Gastroesophageal sphincter (tissue), 4 donors: ENCODE results near the gene IL17RC. TPM values are rescaled to one million over a fixed set of nuclear protein-coding genes. Genes with fewer than 3 reads are reported as not detected.
A peak's percentile ranks its signal among the peaks of the same experiment; 100 is the strongest.
"Not testable (repeated sequence)": the region's sequence is repeated elsewhere in the genome, so short reads cannot be mapped to it uniquely, and the experiment has no call there.

Experiments
- ATAC-seq: fragments of 150-250 bp; one replicate; pipeline ENCODE4 v1.9.1; 2016; ENCODE audit warnings: mild to moderate bottlenecking, moderate library complexity
- H3K27ac ChIP-seq, 4 donors: fragments of 200-600 bp; sonication (generic) in 3 of 4; 1 replicate in 3 of 4; 2 replicates in 1 of 4; pipeline ENCODE4 v1.5.1; 2016 to 2019
- H3K27me3 ChIP-seq: fragments of 200-600 bp; sonication (generic); one replicate; pipeline ENCODE4 v1.5.1; 2019
- H3K36me3 ChIP-seq, 2 donors: fragments of 200-600 bp; sonication (generic); one replicate each; pipeline ENCODE4 v1.5.1; 2019; ENCODE audit warnings: control low read depth in 1 of 2
- H3K4me1 ChIP-seq, 3 donors: fragments of 200-600 bp; sonication (generic); 1 replicate in 2 of 3; 2 replicates in 1 of 3; pipeline ENCODE4 v1.5.1; 2016 to 2019; ENCODE audit warnings: control low read depth in 2 of 3
- H3K4me3 ChIP-seq, 2 donors: fragments of 200-600 bp; sonication (generic); one replicate each; pipeline ENCODE4 v1.5.1; 2019; ENCODE audit warnings: mild to moderate bottlenecking in 1 of 2, moderate library complexity in 1 of 2
- H3K9me3 ChIP-seq, 3 donors: fragments of 200-600 bp; sonication (generic); one replicate each; pipeline ENCODE4 v1.5.1; 2017 to 2019; ENCODE audit warnings: control low read depth in 2 of 3
- CTCF ChIP-seq, 4 experiments: fragments of 200-600 bp in 2 of 4; fragments of 450-650 bp in 2 of 4; sonication (generic) in 1 of 4; IDR thresholded peaks; one replicate each; pipeline ENCODE4 v1.5.1; 2017 to 2019; ENCODE audit warnings: antibody characterized with exemption in 4 of 4, mild to moderate bottlenecking in 2 of 4, moderate library complexity in 2 of 4
- EP300 ChIP-seq: sonication (generic); formaldehyde crosslinking; IDR thresholded peaks from one replicate; pipeline ENCODE4 v1.6.1; 2017; ENCODE audit warnings: antibody characterized with exemption, mild to moderate bottlenecking
- POLR2A ChIP-seq, 2 donors: fragments of 450-650 bp; IDR thresholded peaks; one replicate each; pipeline ENCODE4 v1.6.1; 2017; ENCODE audit warnings: antibody characterized with exemption in 2 of 2, mild to moderate bottlenecking in 2 of 2, moderate library complexity in 1 of 2
- POLR2AphosphoS5 ChIP-seq: sonication (generic); formaldehyde crosslinking; IDR thresholded peaks from one replicate; pipeline ENCODE4 v1.6.1; 2017; ENCODE audit warnings: antibody characterized with exemption
- WGBS, 2 donors: methylation state at CpG; one replicate each; pipeline ENCODE4 v1.1.5; 2018; ENCODE audit warnings: low coverage in 1 of 2; 5-methylcytosine and 5-hydroxymethylcytosine counted together
- total RNA-seq, 4 donors: library from RNA; depleted of rRNA; stranded (reverse); fragments of >200 nt; gene quantifications; one replicate each; pipeline ENCODE4 v1.1.0, GENCODE V29; 2016

The IL17RC gene
- total RNA-seq, 4 donors from 2014 or later = 31.0 to 64.0 (median 52.8) TPM

GRCh38 chr3:9899289-9899791, 17.6 kb upstream of the IL17RC start:
- H3K4me3 ChIP-seq = no peak overlapping the region
- 59 to 69% methylated on average over 3 of the region's 3 CpGs for WGBS, 2 donors
- no peaks in the 10 kb centered on the region for H3K9me3 ChIP-seq
- ATAC-seq = no peak
- no peaks in the 10 kb centered on the region for H3K36me3 ChIP-seq
- peaks cover 0 to 18% (median 0%) of the 10 kb centered on the region in 3 donors for H3K4me1 ChIP-seq
- H3K27ac ChIP-seq = no peak overlapping the region
- TF ChIP-seq POLR2AphosphoS5 (no peak), CTCF (IDR thresholded peaks at IDR 0.05) (no peak), EP300 (no peak), POLR2A (IDR thresholded peaks at IDR 0.05) (no peak)
- H3K27me3 ChIP-seq = no peaks in the 10 kb centered on the region

DNA sequence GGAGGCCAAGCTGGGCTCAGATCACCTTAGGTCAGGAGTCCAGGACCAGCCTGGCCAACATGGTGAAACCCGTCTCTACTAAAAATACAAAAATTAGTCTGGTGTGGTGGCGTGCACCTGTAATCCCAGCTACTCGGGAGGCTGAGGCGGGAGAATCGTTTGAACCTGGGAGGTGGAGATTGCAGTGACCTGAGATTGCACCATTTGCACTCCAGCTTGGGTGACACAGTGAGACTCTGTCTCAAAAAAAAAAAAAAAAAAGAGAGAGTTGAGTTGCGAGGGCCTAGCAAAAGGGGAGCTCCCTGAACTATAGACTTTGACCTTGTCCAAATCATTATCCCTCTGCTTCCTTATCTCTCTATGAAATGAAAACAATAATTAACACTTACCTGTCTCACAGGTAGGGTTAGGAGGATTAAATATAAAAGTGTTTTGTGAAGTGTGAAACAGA, 15.9 kb upstream of the IL17RC start:
- not testable (repeated sequence) for ATAC-seq, H3K4me3 ChIP-seq, H3K36me3 ChIP-seq, H3K27me3 ChIP-seq, H3K27ac ChIP-seq, H3K9me3 ChIP-seq
- peaks cover 0 to 18% (median 0%) of the 10 kb centered on the region in 3 donors for H3K4me1 ChIP-seq
- 100% methylated on average over 2 of the region's 6 CpGs; no CpG with 5 or more reads in 1 of the 2 donors for WGBS, 2 donors

DNA sequence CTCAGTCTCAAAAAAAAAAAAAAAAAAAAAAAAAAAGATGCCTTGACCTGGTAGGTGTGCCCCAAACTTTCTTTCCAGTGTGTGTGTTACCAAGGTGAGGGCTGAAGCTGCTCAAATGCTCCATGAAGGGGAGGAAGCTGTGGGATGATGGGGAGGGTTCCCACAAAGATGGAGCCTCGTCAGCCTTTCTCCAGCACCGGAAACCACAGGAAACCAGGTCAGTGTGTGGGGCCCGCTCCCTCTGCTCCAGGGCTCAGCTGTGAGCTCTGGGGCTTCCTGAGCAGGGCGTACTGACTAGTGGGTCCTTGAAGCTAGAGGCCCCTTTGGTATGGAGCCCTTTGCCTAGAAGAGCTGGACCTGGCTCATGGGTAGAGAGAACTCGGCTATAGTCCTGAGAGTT, 14.9 kb upstream of the IL17RC start:
- no peak overlapping the region for H3K27ac ChIP-seq
- no peak for ATAC-seq

GRCh38 chr3:9902372-9903237, 14.3 kb upstream of the IL17RC start, which contains the start of gene IL17RE:
Gene IL17RE (plus strand): TSS chr3:9902848. CDS start chr3:9902933, 85 bp downstream.
- peak within 1 kb of the TSS in 1 of 2 donors; percentile 30 for H3K4me3 ChIP-seq
- no peaks in the 10 kb centered on the region for H3K36me3 ChIP-seq
- peak within 1 kb of the TSS in 1 of 4 donors; percentile 23 for H3K27ac ChIP-seq
- H3K27me3 ChIP-seq = no peaks in the 10 kb centered on the region
- H3K4me1 ChIP-seq = peaks cover 0 to 16% (median 0%) of the 10 kb centered on the region in 3 donors
- no peak for ATAC-seq
- 20 to 50% methylated on average over 1 of the region's 13 CpGs for WGBS, 2 donors
- TF ChIP-seq CTCF (IDR thresholded peaks at IDR 0.05) = no peak
- no peak for TF ChIP-seq EP300
- no peak for TF ChIP-seq POLR2AphosphoS5
- TF ChIP-seq POLR2A (IDR thresholded peaks at IDR 0.05) = no peak
- H3K9me3 ChIP-seq = no peaks in the 10 kb centered on the region

More for the DNA sequence above, 14.9 kb upstream of the IL17RC start:
- H3K9me3 ChIP-seq = no peaks in the 10 kb centered on the region
- no peak overlapping the region for H3K4me3 ChIP-seq
- H3K4me1 ChIP-seq = peaks cover 0 to 18% (median 0%) of the 10 kb centered on the region in 3 donors
- WGBS, 2 donors = 57 to 100% methylated on average over 1 of the region's 5 CpGs
- no peaks in the 10 kb centered on the region for H3K36me3 ChIP-seq
- no peak for TF ChIP-seq POLR2AphosphoS5
- no peak for TF ChIP-seq CTCF (IDR thresholded peaks at IDR 0.05)
- TF ChIP-seq EP300 = no peak
- no peak for TF ChIP-seq POLR2A (IDR thresholded peaks at IDR 0.05)
- H3K27me3 ChIP-seq = no peaks in the 10 kb centered on the region

DNA sequence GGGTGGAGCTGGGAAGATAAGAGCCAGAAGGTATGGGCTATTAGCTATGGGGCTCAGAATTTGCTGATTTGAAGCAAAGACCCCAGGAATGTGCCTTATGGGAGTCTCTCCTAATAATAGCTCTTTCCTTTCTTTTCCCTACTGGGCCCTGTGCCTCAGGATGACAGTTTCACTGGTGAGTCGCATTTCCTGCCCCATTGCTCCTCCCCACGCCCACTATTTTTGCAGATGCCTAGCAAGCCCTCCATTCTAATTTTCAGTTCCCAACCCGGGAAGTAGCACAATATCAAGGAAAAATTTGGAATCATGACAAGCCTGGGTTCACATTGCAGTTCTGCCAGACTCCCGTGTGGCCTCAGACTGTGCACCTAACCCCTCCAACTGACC, 13.7 kb upstream of the IL17RC start:
- Histone ChIP-seq H3K27ac (peak overlapping the region in 1 of 4 donors; percentile 23), H3K27me3 (no peaks in the 10 kb centered on the region), H3K4me1 (peaks cover 0 to 10% (median 0%) of the 10 kb centered on the region in 3 donors), H3K36me3 (no peaks in the 10 kb centered on the region), H3K9me3 (no peaks in the 10 kb centered on the region), H3K4me3 (peak overlapping the region in 1 of 2 donors; percentile 30)
- WGBS, 2 donors = 21 to 42% methylated on average over 3 of the region's 4 CpGs
- TF ChIP-seq POLR2A (IDR thresholded peaks at IDR 0.05) = no peak
- TF ChIP-seq CTCF (IDR thresholded peaks at IDR 0.05) = no peak
- no peak for TF ChIP-seq EP300
- TF ChIP-seq POLR2AphosphoS5 = no peak
- ATAC-seq = no peak
